GM18951 (cell line): ENCODE measurements around the gene SWT1.
"Not testable (repeated sequence)": the region's sequence is repeated elsewhere in the genome, so short reads cannot be mapped to it uniquely, and the experiment has no call there.

Source experiments
- POLR2A ChIP-seq: IDR thresholded peaks from 4 replicates; pipeline ENCODE4 v1.6.1; 2011; ENCODE audit warnings: mild to moderate bottlenecking; ENCODE audit not compliant: insufficient read length, insufficient read depth; ENCODE audit errors: extremely low read depth
- in situ Hi-C: fragments of 300-500 bp; cut with MboI; formaldehyde crosslinking; loops from one replicate; pipeline ENCODE4 v1.12.0; 2022; ENCODE audit warnings: low sequenced_read_pairs, mixed read lengths, inconsistent platforms; ENCODE audit not compliant: unreplicated experiment

SWT1 gene

DNA sequence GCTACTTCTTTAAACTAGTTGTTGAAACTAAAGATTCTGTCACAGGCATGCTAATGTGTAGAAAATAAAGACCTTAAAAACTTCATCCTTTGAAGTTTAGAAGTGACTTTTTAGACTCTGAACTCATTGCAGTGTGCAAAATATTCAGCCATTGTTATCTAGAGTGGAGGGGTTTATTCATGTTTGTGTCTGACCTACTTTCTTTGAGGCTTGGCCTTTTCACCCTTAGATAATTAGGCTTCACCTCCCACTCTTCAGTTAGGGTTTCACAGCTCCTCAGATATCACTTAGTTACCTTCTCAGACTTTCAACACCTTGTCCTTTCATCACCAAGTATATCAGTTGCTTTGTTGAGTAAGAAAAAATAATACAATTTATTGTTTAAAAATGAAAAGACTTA is 84.2 kb downstream of the SWT1 start:
- in situ Hi-C loops: no loop called here
- TF ChIP-seq POLR2A: no peak

DNA sequence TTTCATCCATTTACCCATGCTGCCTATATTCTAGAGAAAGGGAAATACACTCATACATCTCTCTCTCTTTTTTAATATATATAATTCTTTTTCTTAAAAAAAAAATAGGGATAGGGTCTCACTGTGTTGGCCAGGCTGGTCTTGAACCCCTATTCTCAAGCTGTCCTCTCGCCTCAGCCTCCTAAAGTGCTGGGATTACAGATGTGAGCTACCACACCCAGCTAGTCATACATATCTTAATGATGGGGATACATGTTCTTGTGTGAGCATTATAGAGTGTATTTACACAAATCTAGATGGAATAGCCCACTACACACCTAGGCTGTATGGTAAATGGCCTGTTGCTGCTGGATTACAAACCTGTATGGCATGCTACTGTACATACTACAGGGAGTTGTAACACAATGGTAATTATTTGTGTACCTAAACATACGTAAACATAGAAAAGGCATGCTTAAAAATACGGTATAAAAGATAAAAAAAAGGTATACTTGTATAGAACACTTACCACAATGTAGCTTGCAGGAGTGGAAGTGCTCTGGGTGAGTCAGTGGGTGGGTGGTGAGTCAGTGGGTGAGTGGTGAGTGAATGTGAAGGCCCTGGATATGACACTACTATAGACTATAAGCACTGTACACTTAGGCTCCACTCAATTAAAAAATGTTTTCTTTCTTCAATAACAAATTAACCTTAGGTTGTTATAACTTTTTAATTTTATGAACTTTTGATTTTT is 87.2 kb downstream of the SWT1 start:
- TF ChIP-seq POLR2A: no peak
- in situ Hi-C loops: no loop called here

GRCh38 chr1:185245466-185245865 is 88.5 kb downstream of the SWT1 start:
- in situ Hi-C loops: no loop called here
- TF ChIP-seq POLR2A: no peak

DNA sequence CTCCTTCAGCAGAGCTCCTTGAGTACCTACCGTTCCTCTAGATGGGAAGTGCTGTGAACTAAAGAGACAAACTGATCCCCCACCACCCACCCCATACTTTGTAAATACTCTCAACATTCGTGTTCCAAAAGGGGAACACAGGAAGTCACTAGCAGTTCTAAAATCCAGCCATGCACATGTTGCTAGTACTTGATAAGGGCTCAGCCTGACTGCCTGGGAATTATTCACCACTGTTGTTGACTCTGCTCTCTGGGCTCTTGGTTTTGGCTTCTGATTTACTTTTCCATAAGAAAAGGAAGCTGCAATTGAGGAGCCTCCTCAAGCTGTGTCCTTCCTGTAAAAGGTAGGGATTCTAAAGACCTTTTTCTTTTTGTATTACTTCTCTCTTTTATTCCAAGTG is 92.6 kb downstream of the SWT1 start:
- no peak for TF ChIP-seq POLR2A
- in situ Hi-C loops: no loop called here

- in situ Hi-C loops: no loop called here
- no peak for TF ChIP-seq POLR2A
These were observed 93.1 kb downstream of the SWT1 start for GRCh38 chr1:185250063-185250462.

DNA sequence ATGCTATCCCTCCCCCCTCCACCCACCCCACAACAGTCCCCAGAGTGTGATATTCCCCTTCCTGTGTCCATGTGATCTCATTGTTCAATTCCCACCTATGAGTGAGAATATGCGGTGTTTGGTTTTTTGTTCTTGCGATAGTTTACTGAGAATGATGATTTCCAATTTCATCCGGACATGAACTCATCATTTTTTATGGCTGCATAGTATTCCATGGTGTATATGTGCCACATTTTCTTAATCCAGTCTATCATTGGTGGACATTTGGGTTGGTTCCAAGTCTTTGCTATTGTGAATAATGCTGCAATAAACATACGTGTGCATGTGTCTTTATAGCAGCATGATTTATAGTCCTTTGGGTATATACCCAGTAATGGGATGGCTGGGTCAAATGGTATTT is 95.0 kb downstream of the SWT1 start:
- in situ Hi-C loops: not testable (repeated sequence)

- in situ Hi-C loops: not testable (repeated sequence)
These were observed 95.4 kb downstream of the SWT1 start for GRCh38 chr1:185252404-185252803.

DNA sequence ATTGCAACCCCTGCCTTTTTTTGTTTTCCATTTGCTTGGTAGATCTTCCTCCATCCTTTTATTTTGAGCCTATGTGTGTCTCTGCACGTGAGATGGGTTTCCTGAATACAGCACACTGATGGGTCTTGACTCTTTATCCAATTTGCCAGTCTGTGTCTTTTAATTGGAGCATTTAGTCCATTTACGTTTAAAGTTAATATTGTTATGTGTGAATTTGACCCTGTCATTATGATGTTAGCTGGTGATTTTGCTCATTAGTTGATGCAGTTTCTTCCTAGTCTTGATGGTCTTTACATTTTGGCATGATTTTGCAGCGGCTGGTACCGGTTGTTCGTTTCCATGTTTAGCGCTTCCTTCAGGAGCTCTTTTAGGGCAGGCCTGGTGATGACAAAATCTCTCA is 98.6 kb downstream of the SWT1 start:
- in situ Hi-C loops: not testable (repeated sequence)

DNA sequence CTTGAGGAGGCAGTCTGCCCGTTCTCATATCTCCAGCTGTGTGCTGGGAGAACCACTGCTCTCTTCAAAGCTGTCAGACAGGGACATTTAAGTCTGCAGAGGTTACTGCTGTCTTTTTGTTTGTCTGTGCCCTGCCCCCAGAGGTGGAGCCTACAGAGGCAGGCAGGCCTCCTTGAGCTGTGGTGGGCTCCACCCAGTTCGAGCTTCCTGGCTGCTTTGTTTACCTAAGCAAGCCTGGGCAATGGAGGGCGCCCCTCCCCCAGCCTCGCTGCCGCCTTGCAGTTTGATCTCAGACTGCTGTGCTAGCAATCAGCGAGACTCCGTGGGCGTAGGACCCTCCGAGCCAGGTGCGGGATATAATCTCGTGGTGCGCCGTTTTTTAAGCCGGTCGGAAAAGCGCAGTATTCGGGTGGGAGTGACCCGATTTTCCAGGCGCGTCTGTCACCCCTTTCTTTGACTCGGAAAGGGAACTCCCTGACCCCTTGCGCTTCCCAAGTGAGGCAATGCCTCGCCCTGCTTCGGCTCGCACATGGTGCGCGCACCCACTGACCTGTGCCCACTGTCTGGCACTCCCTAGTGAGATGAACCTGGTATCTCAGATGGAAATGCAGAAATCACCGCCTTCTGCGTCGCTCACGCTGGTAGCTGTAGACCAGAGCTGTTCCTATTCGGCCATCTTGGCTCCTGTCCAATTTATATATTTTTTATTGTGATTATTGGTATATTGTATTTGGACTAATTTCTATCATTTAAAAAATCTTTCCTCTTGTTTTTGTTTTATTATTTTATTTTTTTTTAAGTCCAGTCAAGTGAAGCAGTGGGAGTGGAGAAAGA is 100.4 kb downstream of the SWT1 start:
- in situ Hi-C loops: not testable (repeated sequence)

- TF ChIP-seq POLR2A: no peak
- in situ Hi-C loops: no loop called here
These were observed 100.9 kb downstream of the SWT1 start for GRCh38 chr1:185257950-185258208.

GRCh38 chr1:185258676-185259075 is 101.7 kb downstream of the SWT1 start:
- in situ Hi-C loops: no loop called here
- TF ChIP-seq POLR2A: no peak

DNA sequence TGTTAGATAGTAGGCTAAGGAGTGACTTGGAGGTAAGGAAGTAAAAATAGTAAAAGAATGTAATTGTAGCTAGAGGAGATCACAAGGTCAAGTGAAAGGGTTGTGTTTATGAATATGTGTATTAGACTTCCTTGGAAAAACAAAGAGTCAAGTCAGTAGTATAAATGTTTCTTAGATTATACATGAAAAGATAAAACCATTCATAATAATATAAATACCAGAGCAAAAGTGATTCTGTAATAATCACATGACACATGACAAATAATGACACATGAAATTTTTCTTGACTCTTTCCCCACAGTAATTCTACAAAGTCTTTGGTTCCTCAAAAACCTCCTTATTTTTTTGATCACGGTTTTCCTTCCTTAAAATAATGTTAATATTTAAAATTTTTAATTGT is 103.6 kb downstream of the SWT1 start:
- no peak for TF ChIP-seq POLR2A
- in situ Hi-C loops: no loop called here

DNA sequence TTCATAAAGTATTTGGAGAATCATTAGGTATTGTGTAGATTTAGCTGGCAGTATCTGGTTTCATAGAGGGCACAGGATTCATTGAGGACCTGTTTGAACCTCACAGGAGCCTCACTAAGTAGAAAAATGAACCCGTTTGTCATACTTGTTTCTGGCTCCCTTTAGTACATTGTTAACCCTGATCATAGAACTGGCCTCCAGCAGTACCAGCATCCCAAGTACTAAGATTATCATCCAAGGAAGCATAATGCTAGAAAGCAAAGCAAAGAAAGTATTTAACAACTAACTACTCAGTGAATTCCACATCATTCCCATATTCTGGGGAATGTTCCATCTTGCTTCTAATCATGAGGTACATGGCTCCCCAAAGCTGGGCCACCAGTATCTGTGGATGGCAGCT is 105.2 kb downstream of the SWT1 start:
- TF ChIP-seq POLR2A: no peak
- in situ Hi-C loops: no loop called here

DNA sequence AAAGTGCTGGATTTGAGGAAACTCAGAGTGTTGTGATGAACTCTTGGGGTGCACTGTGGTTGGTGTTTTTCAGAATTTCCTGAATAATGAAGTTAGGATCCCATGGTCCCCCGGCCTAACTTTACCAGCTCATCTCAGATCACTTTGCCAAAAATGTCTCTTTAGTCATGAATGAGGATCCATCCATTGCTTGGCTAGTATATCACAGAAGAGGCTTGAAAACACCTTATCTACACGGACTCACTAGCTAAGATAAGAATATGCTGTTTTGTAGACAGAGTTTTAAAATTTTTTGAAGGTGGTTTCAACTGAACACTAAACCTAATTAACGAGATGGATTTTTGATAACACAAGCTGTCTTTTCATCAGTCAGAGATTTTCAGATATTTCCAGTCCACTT is 106.3 kb downstream of the SWT1 start:
- no peak for TF ChIP-seq POLR2A
- in situ Hi-C loops: no loop called here

- in situ Hi-C loops: no loop called here
- TF ChIP-seq POLR2A: no peak
These were observed 106.8 kb downstream of the SWT1 start for GRCh38 chr1:185263780-185264179.
